Ishikawa (cell line): ENCODE results near the gene GAB2.

Source experiments
- CEBPB ChIP-seq: IDR thresholded peaks from 2 replicates; pipeline ENCODE4 v1.6.1; 2012
- CREB1 ChIP-seq: IDR thresholded peaks from 2 replicates; pipeline ENCODE4 v1.6.1; 2012; ENCODE audit warnings: low read depth
- EGR1 ChIP-seq: IDR thresholded peaks from 2 replicates; pipeline ENCODE4 v1.6.1; 2012
- EP300 ChIP-seq: IDR thresholded peaks from 2 replicates; pipeline ENCODE4 v1.6.1; 2012; ENCODE audit warnings: borderline replicate concordance
- FOXM1 ChIP-seq: IDR thresholded peaks from 2 replicates; pipeline ENCODE4 v1.6.1; 2012; ENCODE audit warnings: low read depth, borderline replicate concordance
- MAX ChIP-seq: IDR thresholded peaks from 2 replicates; pipeline ENCODE4 v1.6.1; 2012
- NFIC ChIP-seq: IDR thresholded peaks from 2 replicates; pipeline ENCODE4 v1.6.1; 2012
- RAD21 ChIP-seq: IDR thresholded peaks from 2 replicates; pipeline ENCODE4 v1.6.1; 2012; ENCODE audit warnings: low read depth
- REST ChIP-seq: IDR thresholded peaks from 2 replicates; pipeline ENCODE4 v1.6.1; 2012; ENCODE audit warnings: low read depth, mild to moderate bottlenecking
- TAF1 ChIP-seq: IDR thresholded peaks from 2 replicates; pipeline ENCODE4 v1.6.1; 2012; ENCODE audit warnings: low read depth, mild to moderate bottlenecking
- TCF12 ChIP-seq: IDR thresholded peaks from 2 replicates; pipeline ENCODE4 v1.6.1; 2012; ENCODE audit warnings: low read depth
- TEAD4 ChIP-seq: IDR thresholded peaks from 2 replicates; pipeline ENCODE4 v1.6.1; 2012
- YY1 ChIP-seq: IDR thresholded peaks from 2 replicates; pipeline ENCODE4 v1.6.1; 2012; ENCODE audit warnings: low read depth
- ZBTB7A ChIP-seq: IDR thresholded peaks from 2 replicates; pipeline ENCODE4 v1.6.1; 2012; ENCODE audit warnings: low read depth
- TF ChIP-seq, protein P1 (sequence below): IDR thresholded peaks from 2 replicates; pipeline ENCODE4 v1.6.1; 2012

Gene GAB2

DNA sequence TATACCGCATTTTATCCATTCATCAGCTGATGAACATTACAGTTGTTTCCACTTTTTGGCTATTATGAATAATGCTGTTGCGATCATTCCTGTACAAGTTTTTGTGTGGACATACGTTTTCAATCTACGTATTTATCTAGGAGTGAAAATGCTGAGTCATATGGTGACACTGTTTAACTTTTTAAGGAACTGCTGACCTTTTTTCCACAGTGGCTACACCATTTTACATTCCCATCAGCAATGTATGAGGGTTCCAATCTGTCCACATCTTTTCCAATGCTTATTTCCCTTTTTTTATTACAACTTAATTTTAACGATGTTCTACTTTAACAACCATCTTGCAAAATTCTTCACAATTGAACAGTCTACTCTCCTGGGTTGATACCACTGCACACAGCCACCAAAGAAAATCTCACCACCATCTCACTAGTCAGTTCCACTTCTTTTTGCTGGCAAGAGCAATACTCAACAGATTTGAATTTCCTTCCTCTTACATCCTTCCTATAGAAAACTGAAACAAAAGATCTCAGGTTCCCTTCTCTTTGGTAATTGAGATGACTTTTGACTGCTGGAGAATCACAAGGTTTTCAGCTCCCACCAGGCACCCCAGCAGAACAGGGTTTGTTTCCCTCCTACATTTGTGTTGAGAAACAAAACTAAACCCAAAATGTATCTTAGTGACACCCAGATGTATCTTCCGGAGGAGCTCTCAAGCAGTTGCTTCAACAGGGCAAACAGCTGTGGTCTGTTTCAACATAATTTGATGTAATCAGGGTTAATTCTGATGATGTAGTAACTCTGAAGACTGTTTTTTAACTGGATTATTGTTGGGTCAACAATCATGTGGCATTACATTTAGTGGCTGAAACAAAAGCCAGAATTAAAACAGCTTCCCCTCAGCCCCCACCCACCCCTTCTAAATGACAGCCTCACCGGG lies 7.0 kb upstream of the GAB2 start:
- no peak for TF ChIP-seq EGR1
- TF ChIP-seq EP300, result no peak

DNA sequence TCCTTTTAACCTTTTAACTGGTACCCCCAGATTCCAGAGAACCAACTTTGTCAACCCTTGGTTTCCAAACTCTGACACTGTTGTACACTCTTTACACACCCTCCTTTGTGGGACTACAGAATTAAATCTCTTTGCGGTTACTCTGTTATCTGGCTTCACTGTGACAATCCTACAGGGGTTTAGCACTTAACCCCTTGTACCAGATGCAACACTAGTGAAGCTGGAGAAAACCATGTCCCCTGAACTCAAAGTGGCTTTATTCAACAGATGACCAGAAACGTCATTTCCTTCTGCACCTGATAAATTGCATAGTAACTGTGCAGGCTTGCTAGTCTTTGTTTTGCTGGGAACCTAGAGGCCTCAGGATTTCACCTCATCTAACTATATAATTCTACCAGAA lies 5.6 kb upstream of the GAB2 start:
- no peak for TF ChIP-seq EGR1
- no peak for TF ChIP-seq ZBTB7A
- TF ChIP-seq CREB1, result no peak
- TF ChIP-seq FOXM1, result no peak
- TF ChIP-seq, protein P1, sequence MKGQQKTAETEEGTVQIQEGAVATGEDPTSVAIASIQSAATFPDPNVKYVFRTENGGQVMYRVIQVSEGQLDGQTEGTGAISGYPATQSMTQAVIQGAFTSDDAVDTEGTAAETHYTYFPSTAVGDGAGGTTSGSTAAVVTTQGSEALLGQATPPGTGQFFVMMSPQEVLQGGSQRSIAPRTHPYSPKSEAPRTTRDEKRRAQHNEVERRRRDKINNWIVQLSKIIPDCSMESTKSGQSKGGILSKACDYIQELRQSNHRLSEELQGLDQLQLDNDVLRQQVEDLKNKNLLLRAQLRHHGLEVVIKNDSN, result no peak

DNA sequence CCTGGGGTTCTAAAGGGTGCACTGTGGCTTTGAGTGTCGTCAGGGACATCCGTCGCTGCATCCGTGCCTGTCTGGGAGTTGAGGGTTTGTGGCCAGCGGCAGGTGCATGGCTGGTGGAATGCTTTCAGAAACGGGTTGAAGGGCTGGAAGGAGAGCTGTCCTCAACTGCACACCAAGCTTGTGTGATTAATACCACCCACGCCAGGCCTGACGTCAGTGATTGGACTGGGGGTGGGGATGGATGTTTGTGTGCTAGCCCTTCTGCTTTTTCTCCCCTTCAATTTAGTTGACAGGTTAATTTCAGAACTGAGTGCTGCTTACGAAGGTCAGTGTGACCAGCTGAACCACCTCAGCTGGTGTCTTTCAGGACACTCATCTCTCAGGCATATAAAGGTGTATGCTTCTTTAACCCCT lies 3.2 kb upstream of the GAB2 start:
- TF ChIP-seq EGR1, result peak; percentile 78
- no peak for TF ChIP-seq MAX

DNA sequence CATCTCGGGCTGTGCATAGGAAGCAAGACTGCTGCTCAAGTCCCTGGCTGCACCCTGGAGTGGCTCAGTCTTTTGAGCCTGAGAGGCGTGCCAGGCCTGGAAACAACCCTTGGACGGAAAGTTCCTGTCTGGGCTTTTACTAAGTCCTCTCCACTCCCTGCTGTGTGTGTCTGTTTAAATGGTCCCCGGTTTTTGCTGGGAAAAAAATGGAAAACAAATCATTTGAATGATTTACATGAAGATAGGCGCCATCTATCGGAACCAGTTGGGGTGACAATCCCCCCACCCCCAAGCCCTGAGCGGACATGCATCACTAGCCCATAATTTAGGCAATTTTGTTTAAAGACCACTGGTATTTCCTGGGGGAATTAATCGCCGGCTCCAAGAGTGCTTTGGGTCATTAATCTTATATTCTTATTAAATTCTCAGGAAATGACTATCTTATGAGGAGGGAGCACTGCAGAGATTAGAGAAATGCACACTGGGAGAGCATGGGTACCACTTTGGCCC lies 2.7 kb upstream of the GAB2 start:
- no peak for TF ChIP-seq TEAD4
- no peak for TF ChIP-seq ZBTB7A
- TF ChIP-seq EGR1, result no peak
- TF ChIP-seq CREB1, result no peak
- TF ChIP-seq FOXM1, result no peak
- TF ChIP-seq MAX, result no peak
- peak; percentile 63 for TF ChIP-seq RAD21
- TF ChIP-seq, protein P1, result no peak
- TF ChIP-seq YY1, result no peak
- TF ChIP-seq NFIC, result no peak
- no peak; the same call in 1 of the 2 replicates for TF ChIP-seq TCF12
- TF ChIP-seq REST, result no peak
- 0 out of 2 replicates have a peak, but pooled peaks have one; percentile 28 for TF ChIP-seq EP300
- TF ChIP-seq CEBPB, result no peak
- TF ChIP-seq TAF1, result no peak

GRCh38 chr11:78419327-78419726 lies 1.7 kb upstream of the GAB2 start:
- TF ChIP-seq EGR1, result no peak
- no peak for TF ChIP-seq TCF12
- TF ChIP-seq MAX, result no peak
- no peak for TF ChIP-seq RAD21

- TF ChIP-seq NFIC, result no peak
- no peak for TF ChIP-seq FOXM1
These were observed 1.1 kb upstream of the GAB2 start for GRCh38 chr11:78418584-78419211.

- TF ChIP-seq RAD21 (no peak), YY1 (no peak), ZBTB7A (peak; percentile 17; the same call in 1 of the 2 replicates), CEBPB (no peak), CREB1 (no peak), MAX (peak; percentile 56), EGR1 (no peak), EP300 (no peak)
These were observed 416 bp upstream of the GAB2 start for GRCh38 chr11:78417888-78418583.
